Keratinocyte (primary cell): ENCODE data around the gene ZDHHC21. TPM values are rescaled to one million over a fixed set of nuclear protein-coding genes. Genes with fewer than 3 reads are reported as not detected.

Experiments
- DNase-seq: peaks from one replicate; pipeline ENCODE4 v3.0.0-alpha.2; 2011; ENCODE audit warnings: low read depth, missing footprints, low spot score
- FAIRE-seq: peaks from 2 replicates; lab custom pipeline; 2011; peaks lifted over from hg19 to GRCh38; lab: Jason Lieb, UNC
- H2AFZ ChIP-seq: 2 replicates; pipeline ENCODE4 v1.6.0; 2012; ENCODE audit warnings: low read length, control low read depth, inconsistent platforms; ENCODE audit not compliant: control insufficient read depth
- H3K27ac ChIP-seq: 2 replicates; pipeline ENCODE4 v1.5.1; 2011; ENCODE audit warnings: low read length; ENCODE audit not compliant: control insufficient read depth, insufficient read depth
- H3K27me3 ChIP-seq: 3 replicates; pipeline ENCODE4 v1.6.0; 2011; ENCODE audit warnings: low read length; ENCODE audit not compliant: control insufficient read depth, insufficient read depth; ENCODE audit errors: extremely low read depth
- H3K36me3 ChIP-seq, 2 experiments: 2 replicates in 1 of 2; 3 replicates in 1 of 2; pipeline ENCODE4 v1.5.1; 2011; ENCODE audit warnings: low read length in 2 of 2, mild to moderate bottlenecking in 1 of 2; ENCODE audit not compliant: control insufficient read depth in 2 of 2, insufficient read depth in 2 of 2; ENCODE audit errors: extremely low read depth in 1 of 2
- H3K4me1 ChIP-seq: 3 replicates; pipeline ENCODE4 v1.5.1; 2011; ENCODE audit warnings: low read length; ENCODE audit not compliant: control insufficient read depth, insufficient read depth; ENCODE audit errors: extremely low read depth
- H3K4me2 ChIP-seq: 3 replicates; pipeline ENCODE4 v1.6.0; 2011; ENCODE audit warnings: low read depth, low read length; ENCODE audit not compliant: control insufficient read depth, insufficient read depth; ENCODE audit errors: extremely low read depth
- H3K4me3 ChIP-seq, 3 experiments: fragments of 200-600 bp in 1 of 3; sonication (generic) in 1 of 3; 2 replicates in 2 of 3; 3 replicates in 1 of 3; pipeline ENCODE4 v1.5.1; 2011 to 2016; ENCODE audit warnings: low read length in 3 of 3, mild to moderate bottlenecking in 3 of 3, control low read depth in 2 of 3, inconsistent platforms in 1 of 3, low read depth in 1 of 3, mixed read lengths in 1 of 3, mixed run types in 1 of 3, moderate library complexity in 1 of 3; ENCODE audit not compliant: control insufficient read depth in 2 of 3, insufficient read depth in 2 of 3; ENCODE audit errors: extremely low read depth in 1 of 3
- H3K79me2 ChIP-seq: 2 replicates; pipeline ENCODE4 v1.6.0; 2012; ENCODE audit warnings: low read length; ENCODE audit not compliant: control insufficient read depth, insufficient read depth
- H3K9ac ChIP-seq: 3 replicates; pipeline ENCODE4 v1.6.0; 2011; ENCODE audit warnings: low read length; ENCODE audit not compliant: control insufficient read depth, insufficient read depth; ENCODE audit errors: extremely low read depth
- H3K9me1 ChIP-seq: 3 replicates; pipeline ENCODE4 v1.6.0; 2011; ENCODE audit warnings: low read length; ENCODE audit not compliant: control insufficient read depth, insufficient read depth; ENCODE audit errors: extremely low read depth
- H3K9me3 ChIP-seq: 2 replicates; pipeline ENCODE4 v1.5.1; 2012; ENCODE audit warnings: low read depth, low read length; ENCODE audit not compliant: control insufficient read depth
- H4K20me1 ChIP-seq: 3 replicates; pipeline ENCODE4 v1.6.0; 2011; ENCODE audit warnings: low read length; ENCODE audit not compliant: control insufficient read depth, insufficient read depth; ENCODE audit errors: extremely low read depth
- CTCF ChIP-seq, 3 experiments: IDR thresholded peaks in 1 of 3; conservative IDR thresholded peaks in 1 of 3; optimal IDR thresholded peaks in 1 of 3; 2 replicates in 2 of 3; 3 replicates in 1 of 3; pipeline versions ENCODE3 to v1.5.1; 2011; ENCODE audit warnings: low read length in 3 of 3, mild to moderate bottlenecking in 3 of 3, moderate library complexity in 2 of 3, control low read depth in 1 of 3, inconsistent platforms in 1 of 3; ENCODE audit not compliant: insufficient read depth in 2 of 3; ENCODE audit errors: extremely low read depth in 1 of 3
- EZH2 ChIP-seq: IDR thresholded peaks from one replicate; pipeline ENCODE4 v1.6.1; 2012; ENCODE audit warnings: inconsistent platforms, mild to moderate bottlenecking, low read length, moderate library complexity
- dilution Hi-C: fragments of 300-500 bp; cut with MboI; formaldehyde crosslinking; loops from one replicate; pipeline ENCODE4 v1.7.0; 2020; ENCODE audit warnings: low sequenced_read_pairs; ENCODE audit not compliant: extremely low pct_ligation_motif_present
- polyA plus RNA-seq, 5 experiments: library from polyadenylated mRNA; depleted of rRNA in 3 of 5; stranded (reverse) in 3 of 5; stranded (forward) in 1 of 5; unstranded in 1 of 5; fragments of >200 nt; gene quantifications; 1 replicate in 1 of 5; 2 replicates in 3 of 5; 3 replicates in 1 of 5; pipeline versions ENCODE4 v1.2.1 to v1.2.3, GENCODE V29; 2011 to 2012; ENCODE audit warnings: missing spikeins in 2 of 5, low read depth in 1 of 5, low replicate concordance in 1 of 5

ZDHHC21 gene
- polyA plus RNA-seq, 1 donor (not counting 4 experiments of a cell fraction or from before 2014, with no cell fraction given), result 4.2 TPM

- Histone ChIP-seq H3K36me3 (no peaks in the 10 kb centered on the region), H2AFZ (no peak overlapping the region), H3K4me2 (no peak overlapping the region), H3K9me1 (no peaks in the 10 kb centered on the region), H3K27ac (no peak overlapping the region), H4K20me1 (no peaks in the 10 kb centered on the region), H3K9ac (no peak overlapping the region), H3K79me2 (no peaks in the 10 kb centered on the region), H3K9me3 (no peaks in the 10 kb centered on the region), H3K27me3 (no peaks in the 10 kb centered on the region), H3K4me3 (no peak overlapping the region), H3K4me1 (no peaks in the 10 kb centered on the region)
- TF ChIP-seq CTCF (optimal IDR thresholded peaks at IDR 0.05 in 1 of 3, IDR thresholded peaks at IDR 0.05 in 1 of 3, conservative IDR thresholded peaks at IDR 0.05 in 1 of 3; ENCODE audit: extremely low read depth in 1 of 3, insufficient read depth in 2 of 3, low read length in 3 of 3) (no peak), EZH2 (no peak)
- DNase-seq (no peak), FAIRE-seq (no peak)
- dilution Hi-C loops, result no loop called here
Measured at GRCh38 chr9:14561929-14562405, 131.3 kb downstream of the ZDHHC21 start.

Other genes with a start within 250 kb of the ZDHHC21 start
- gene CER1, start 29.3 kb upstream of the ZDHHC21 start, polyA plus RNA-seq, result not detected in 3 replicates
- under 0.01 to 0.05 TPM in 2 of 3 replicates, not detected in the other for gene FREM1, start 217.0 kb upstream of the ZDHHC21 start, polyA plus RNA-seq